ENCODE measurements around the gene CEMP1.

Gene CEMP1

DNA sequence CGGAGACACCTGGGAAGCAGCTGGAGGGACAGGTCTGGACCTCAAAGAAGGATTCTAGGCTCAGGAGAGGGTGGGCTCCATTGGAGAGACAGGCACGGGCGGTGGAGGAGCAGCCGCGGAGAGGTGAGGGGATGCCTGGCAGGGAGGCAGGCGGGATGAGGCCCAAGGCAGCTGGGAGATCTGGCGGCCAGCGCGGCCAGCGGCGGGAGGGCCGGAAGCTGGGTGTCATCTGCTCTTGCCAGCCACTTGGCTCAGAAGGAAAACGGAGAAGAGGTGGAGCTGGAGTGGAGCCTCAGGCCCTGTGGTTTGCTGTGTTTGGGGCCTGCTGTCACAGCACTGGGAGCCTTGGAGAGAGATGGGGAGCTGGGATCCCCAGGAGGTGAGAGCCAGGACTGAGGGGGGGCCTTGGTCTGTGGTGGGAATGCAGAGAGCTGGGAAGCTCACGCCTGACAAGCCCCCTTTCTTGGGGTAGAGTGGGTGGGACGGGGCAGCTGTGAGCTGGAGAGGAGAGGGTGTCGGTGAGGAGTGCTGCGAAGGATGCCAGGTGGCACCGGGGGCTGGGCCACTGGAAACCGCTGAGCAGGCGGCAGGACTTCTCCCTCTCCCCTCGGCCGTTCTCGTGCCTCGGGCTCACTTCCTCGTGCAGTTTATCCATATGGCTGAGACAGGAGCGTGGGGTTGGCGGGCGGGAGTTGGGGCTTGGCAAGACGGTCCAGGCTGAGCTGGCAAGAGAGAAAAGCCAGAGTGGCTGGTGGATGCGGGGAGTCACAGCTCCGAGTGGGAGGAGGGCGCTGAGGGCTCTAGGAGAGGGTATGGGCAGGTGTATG is 48.3 kb downstream of the CEMP1 start:
- no peak for TF ChIP-seq POLR2AphosphoS5 (IDR thresholded peaks at IDR 0.05; ENCODE audit: low read depth)
- no peak for TF ChIP-seq CTCF (IDR thresholded peaks at IDR 0.05; ENCODE audit: insufficient read depth, low read length)
- TF ChIP-seq REST (IDR thresholded peaks at IDR 0.05; ENCODE audit: insufficient replicate concordance, low read depth), result no peak
- TF ChIP-seq GABPA (IDR thresholded peaks at IDR 0.05; ENCODE audit: low read depth), result no peak
- no peak for TF ChIP-seq SPI1 (IDR thresholded peaks at IDR 0.05; ENCODE audit: borderline replicate concordance, low read depth)
- Histone ChIP-seq H3K27ac (replicated peaks) (no peak overlapping the region), H3K4me3 (replicated peaks; ENCODE audit: insufficient read depth, low read length) (no peak overlapping the region), H3K27me3 (ENCODE audit: insufficient read depth, poor library complexity, severe bottlenecking) (no peaks in the 10 kb centered on the region)
- peak in 1 of 2 experiments; percentile 29 for DNase-seq (ENCODE audit: low read depth in 1 of 2, low spot score in 1 of 2)

DNA sequence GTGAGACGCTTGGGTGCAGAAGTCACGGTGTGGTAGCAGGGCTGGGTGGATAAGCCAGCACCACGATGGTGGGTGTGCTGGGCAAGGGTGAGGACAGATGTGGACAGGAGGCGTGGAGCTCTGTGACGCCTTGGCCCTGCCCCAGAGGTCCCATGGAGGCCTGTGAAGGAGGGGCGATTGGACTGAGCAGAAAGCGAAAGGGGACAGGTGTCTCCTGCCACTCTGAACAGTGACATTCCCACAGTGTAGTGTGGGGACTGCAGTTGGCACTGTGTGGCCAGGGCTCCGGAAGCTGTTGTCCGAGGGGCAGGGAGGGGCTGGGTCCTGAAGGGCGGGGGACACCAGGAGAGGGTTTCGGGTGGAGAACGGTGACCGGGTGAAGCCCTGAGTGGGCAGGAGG is 49.0 kb downstream of the CEMP1 start:
- Histone ChIP-seq H3K27me3 (ENCODE audit: insufficient read depth, poor library complexity, severe bottlenecking) (no peaks in the 10 kb centered on the region), H3K4me3 (replicated peaks; ENCODE audit: insufficient read depth, low read length) (no peak overlapping the region), H3K27ac (replicated peaks) (no peak overlapping the region)
- DNase-seq (ENCODE audit: low read depth in 1 of 2, low spot score in 1 of 2), result no peak
- no peak for TF ChIP-seq POLR2AphosphoS5 (IDR thresholded peaks at IDR 0.05; ENCODE audit: low read depth)
- TF ChIP-seq CTCF (IDR thresholded peaks at IDR 0.05; ENCODE audit: insufficient read depth, low read length), result no peak

- no peak for TF ChIP-seq GABPA (IDR thresholded peaks at IDR 0.05; ENCODE audit: low read depth)
- TF ChIP-seq CTCF (IDR thresholded peaks at IDR 0.05; ENCODE audit: insufficient read depth, low read length), result no peak
- no peak for TF ChIP-seq REST (IDR thresholded peaks at IDR 0.05; ENCODE audit: insufficient replicate concordance, low read depth)
- H3K27ac ChIP-seq (replicated peaks), result no peak overlapping the region
Observed at GRCh38 chr16:2481676-2482075, 49.5 kb downstream of the CEMP1 start.

GRCh38 chr16:2480948-2481347 is 50.3 kb downstream of the CEMP1 start:
- no peak for DNase-seq (ENCODE audit: low read depth in 1 of 2, low spot score in 1 of 2)
- no peak overlapping the region for H3K4me3 ChIP-seq (replicated peaks; ENCODE audit: insufficient read depth, low read length)
- TF ChIP-seq REST (IDR thresholded peaks at IDR 0.05; ENCODE audit: insufficient replicate concordance, low read depth), result no peak
- no peaks in the 10 kb centered on the region for H3K27me3 ChIP-seq (ENCODE audit: insufficient read depth, poor library complexity, severe bottlenecking)
- H3K27ac ChIP-seq (replicated peaks), result no peak overlapping the region

More at GRCh38 chr16:2481676-2482075, 49.5 kb downstream of the CEMP1 start:
- Histone ChIP-seq H3K4me3 (replicated peaks; ENCODE audit: insufficient read depth, low read length) (no peak overlapping the region), H3K27me3 (ENCODE audit: insufficient read depth, poor library complexity, severe bottlenecking) (no peaks in the 10 kb centered on the region)
- no peak for DNase-seq (ENCODE audit: low read depth in 1 of 2, low spot score in 1 of 2)
